K562 (cell line): Measurements from ENCODE around the gene ADORA1. TPM values are rescaled to one million over a fixed set of nuclear protein-coding genes. Genes with fewer than 3 reads are reported as not detected.

ENCODE experiments used
- ATAC-seq: fragments of 200-7000 bp; cut with Tn5 transposase; 3 replicates; pipeline ENCODE4 v1.9.1; 2020; ENCODE audit warnings: moderate library complexity
- BruUV-seq: library from RNA; stranded (reverse); fragments of 400-500 nt; replicated peaks from 2 replicates; lab custom pipeline; 2021; lab: Mats Ljungman, UMichigan
- CTCF ChIA-PET: fragments of 300-600 bp; formaldehyde crosslinking; extraction: SDS; loops from one replicate; lab custom pipeline; 2021; ENCODE audit warnings: low intra/inter-chr PET ratio; lab: Yijun Ruan, JAX
- POLR2A ChIA-PET: fragments of 300-600, 350-650 bp; sonication (Branson Sonifier 250); formaldehyde crosslinking; extraction: SDS; loops from one replicate; lab custom pipeline; 2021; ENCODE audit warnings: antibody characterized with exemption, inconsistent platforms; lab: Yijun Ruan, JAX
- DNase-seq, 4 experiments: peaks; one replicate each; pipeline versions ENCODE4 v3.0.0 to v3.0.0-alpha.2; 2011 to 2018; ENCODE audit warnings: low spot score in 3 of 4, mixed read lengths in 3 of 4; ENCODE audit errors: extremely low read depth in 1 of 4
- FAIRE-seq: peaks from 2 replicates; lab custom pipeline; 2011; peaks lifted over from hg19 to GRCh38; lab: Jason Lieb, UNC
- H2AFZ ChIP-seq: 2 replicates; pipeline ENCODE4 v1.6.0; 2011; ENCODE audit warnings: low read depth, low read length, control low read depth, inconsistent platforms
- H3K27ac ChIP-seq: fragments of 200-600 bp; 3 replicates; pipeline ENCODE4 v1.8.0; 2011; ENCODE audit warnings: low read depth, mild to moderate bottlenecking, control low read depth, inconsistent platforms, low read length, moderate library complexity, mixed read lengths; ENCODE audit errors: extremely low read depth
- H3K27me3 ChIP-seq, 2 experiments: fragments of 300-600 bp in 1 of 2; 2 replicates in 1 of 2; 3 replicates in 1 of 2; pipeline versions ENCODE4 v1.6.0 to v1.8.0; 2011; ENCODE audit warnings: inconsistent platforms in 2 of 2, low read length in 2 of 2, mild to moderate bottlenecking in 1 of 2, mixed read lengths in 1 of 2, moderate library complexity in 1 of 2; ENCODE audit not compliant: control insufficient read depth in 2 of 2, insufficient read depth in 2 of 2
- H3K36me3 ChIP-seq: fragments of 300-600 bp; 3 replicates; pipeline ENCODE4 v1.8.0; 2011; ENCODE audit warnings: mild to moderate bottlenecking, low read length, inconsistent platforms; ENCODE audit not compliant: control insufficient read depth, insufficient read depth
- H3K4me1 ChIP-seq, 2 experiments: fragments of 200-600 bp in 1 of 2; replicated peaks in 1 of 2; 2 replicates in 1 of 2; 3 replicates in 1 of 2; pipeline versions ENCODE4 v1.5.1 to v1.8.0; 2011; ENCODE audit warnings: inconsistent platforms in 2 of 2, low read length in 2 of 2, mild to moderate bottlenecking in 1 of 2, mixed read lengths in 1 of 2, moderate library complexity in 1 of 2; ENCODE audit not compliant: control insufficient read depth in 2 of 2, insufficient read depth in 2 of 2
- H3K4me2 ChIP-seq: 2 replicates; pipeline ENCODE4 v1.6.1; 2011; ENCODE audit warnings: low read length, control low read depth, inconsistent platforms, mixed read lengths; ENCODE audit not compliant: insufficient read depth
- H3K4me3 ChIP-seq: fragments of 200-600 bp; sonication (generic), shearing (Covaris generic); 2 replicates; pipeline ENCODE4 v1.5.1; 2016; ENCODE audit warnings: control low read depth, inconsistent platforms
- H3K79me2 ChIP-seq: fragments of 200-600 bp; 3 replicates; pipeline ENCODE4 v1.8.0; 2011; ENCODE audit warnings: low read length, inconsistent platforms; ENCODE audit not compliant: control insufficient read depth, insufficient read depth
- H3K9ac ChIP-seq, 2 experiments: 2 replicates each; pipeline versions ENCODE4 v1.6.0 to v1.6.1; 2011; ENCODE audit warnings: low read depth in 2 of 2, low read length in 2 of 2, control low read depth in 1 of 2, inconsistent platforms in 1 of 2, mild to moderate bottlenecking in 1 of 2, mixed read lengths in 1 of 2; ENCODE audit not compliant: insufficient read depth in 1 of 2
- H3K9me1 ChIP-seq: one replicate; pipeline ENCODE4 v1.6.0; 2011; ENCODE audit warnings: inconsistent platforms, mild to moderate bottlenecking, low read length, moderate library complexity; ENCODE audit not compliant: control insufficient read depth, insufficient read depth
- H3K9me3 ChIP-seq: replicated peaks from 2 replicates; pipeline ENCODE4 v1.5.1; 2011; ENCODE audit warnings: low read depth, low read length, inconsistent platforms; ENCODE audit not compliant: control insufficient read depth, insufficient read depth
- H4K20me1 ChIP-seq: replicated peaks from 2 replicates; pipeline ENCODE4 v1.6.1; 2011; ENCODE audit warnings: low read length, inconsistent platforms, mixed read lengths; ENCODE audit not compliant: control insufficient read depth, insufficient read depth
- ATF1 ChIP-seq, 2 experiments: fragments of 450-650 bp in 1 of 2; IDR thresholded peaks; 2 replicates each; pipeline ENCODE4 v1.6.1; 2016; ENCODE audit warnings: missing compliant biosample characterization in 1 of 2, missing genetic modification characterization in 1 of 2
- BRCA1 ChIP-seq, 2 experiments: fragments of 450-650 bp in 1 of 2; sonication (generic) in 1 of 2; formaldehyde crosslinking in 1 of 2; IDR thresholded peaks; 2 replicates each; pipeline versions ENCODE4 v1.5.0 to v1.6.1; 2017 to 2020; ENCODE audit warnings: mild to moderate bottlenecking in 1 of 2, missing genetic modification reagents in 1 of 2
- FOXP1 ChIP-seq: sonication (generic); formaldehyde crosslinking; IDR thresholded peaks from 2 replicates; pipeline ENCODE4 v1.8.0; 2022; ENCODE audit warnings: mild to moderate bottlenecking, missing genetic modification reagents
- NFIC ChIP-seq: fragments of 450-650 bp; IDR thresholded peaks from 2 replicates; pipeline ENCODE4 v1.6.1; 2017; ENCODE audit warnings: mild to moderate bottlenecking, inconsistent platforms
- NFXL1 ChIP-seq: fragments of 450-650 bp; formaldehyde crosslinking; IDR thresholded peaks from 2 replicates; pipeline ENCODE4 v1.4.0; 2021; ENCODE audit warnings: mild to moderate bottlenecking
- NR1H2 ChIP-seq: sonication (generic); formaldehyde crosslinking; IDR thresholded peaks from 2 replicates; pipeline ENCODE4 v1.4.0; 2020; ENCODE audit warnings: mild to moderate bottlenecking, missing genetic modification reagents
- PTTG1 ChIP-seq: fragments of 450-650 bp; IDR thresholded peaks from 2 replicates; pipeline ENCODE4 v1.6.1; 2016; ENCODE audit warnings: low read depth, mild to moderate bottlenecking, missing genetic modification characterization, missing compliant biosample characterization
- ZFP30 ChIP-seq: fragments of 250-450 bp; sonication (Bioruptor Pico); IDR thresholded peaks from 2 replicates; pipeline ENCODE4 v1.8.0; 2022; ENCODE audit warnings: moderate library complexity, mild to moderate bottlenecking, inconsistent platforms, borderline replicate concordance
- ZNF778 ChIP-seq: fragments of 450-650 bp; formaldehyde crosslinking; IDR thresholded peaks from 2 replicates; pipeline ENCODE4 v1.4.0; 2020; ENCODE audit warnings: mild to moderate bottlenecking, moderate library complexity
- WGBS: fragments of 100-300 bp; shearing (Covaris generic); methylation state at CpG from one replicate; pipeline ENCODE4 v1.1.6; 2016; ENCODE audit warnings: low coverage, mixed read lengths; ENCODE audit not compliant: insufficient coverage; ENCODE audit errors: missing lambda C conversion rate; 5-methylcytosine and 5-hydroxymethylcytosine counted together
- in situ Hi-C: fragments of 300-500 bp; cut with MboI; formaldehyde crosslinking; loops from 4 replicates; pipeline ENCODE4 v1.15.0; 2018; ENCODE audit warnings: inconsistent platforms, mixed read lengths
- intact Hi-C: fragments of 100-400 bp; cut with micrococcal nuclease; formaldehyde crosslinking; loops from 2 replicates; pipeline ENCODE4 v1.14.2; 2022
- polyA plus RNA-seq, 8 experiments: library from polyadenylated mRNA; depleted of rRNA in 4 of 8; stranded (reverse) in 5 of 8; unstranded in 3 of 8; fragments of >200 nt; fragmentation: Nextera tagmentation in 2 of 8; fragmentation: Illumina TruSeq in 1 of 8; extraction: Ambion mirVana in 2 of 8; extraction: Trizol in 1 of 8; gene quantifications; 2 replicates each; pipeline versions ENCODE4 v1.2.1 to v1.2.3, GENCODE V29; 2011 to 2014; ENCODE audit warnings: inconsistent platforms in 1 of 8, missing spikeins in 1 of 8
- total RNA-seq, 7 experiments: library from RNA; depleted of rRNA in 6 of 7; stranded (reverse); fragments of >200 nt in 6 of 7; fragmentation: Illumina TruSeq in 2 of 7; extraction: Trizol in 2 of 7; gene quantifications; 2 replicates each; pipeline versions ENCODE4 v1.2.1 to v1.2.3, GENCODE V29; 2011 to 2021; ENCODE audit warnings: low replicate concordance in 1 of 7
- TF ChIP-seq, protein P1 (sequence below): fragments of 250-450 bp; sonication (Bioruptor Pico); IDR thresholded peaks from 2 replicates; pipeline ENCODE4 v1.5.1; 2021; ENCODE audit warnings: mild to moderate bottlenecking

The ADORA1 gene
- total and polyA plus RNA-seq, 9 of the 15 experiments (the other 6 are each of a cell fraction or from before 2014, with no cell fraction given) = not detected

DNA sequence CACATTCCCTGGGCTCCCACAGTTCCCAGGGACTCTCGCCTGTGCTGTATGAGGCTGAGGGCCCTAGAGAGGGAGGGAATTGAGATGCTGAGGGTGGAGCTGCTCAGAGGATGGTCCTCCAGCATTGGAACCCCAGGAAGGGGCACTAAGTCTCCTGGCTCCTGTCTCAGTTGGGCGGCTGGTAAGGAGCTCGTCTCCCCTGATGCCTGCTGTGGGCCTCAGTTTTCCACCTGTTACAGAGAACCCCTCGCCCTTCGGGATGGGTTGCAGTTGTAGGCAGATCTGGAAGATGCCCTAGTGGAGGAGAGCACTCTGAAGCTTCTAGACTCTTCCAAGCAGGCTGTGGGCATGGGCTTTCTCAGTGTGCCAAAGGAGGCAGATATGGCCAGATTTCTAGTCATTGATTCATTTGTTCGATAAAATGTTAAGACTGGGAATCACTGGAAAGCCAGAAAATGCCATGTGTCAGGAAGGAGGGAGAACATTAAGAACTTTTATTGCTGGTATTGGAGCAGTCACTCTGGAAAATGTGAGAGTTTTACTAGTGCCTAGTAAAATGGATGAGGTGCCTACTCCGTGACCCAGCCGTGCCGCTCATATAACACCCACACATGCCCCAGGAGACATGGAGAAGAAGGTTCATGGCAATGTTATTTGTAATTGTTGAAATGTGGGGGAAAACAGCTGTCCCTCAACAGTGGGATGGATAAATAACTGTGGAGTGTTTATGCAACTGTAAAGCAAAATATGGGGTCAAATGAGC lies 48.9 kb downstream of the ADORA1 start (continued):
- TF ChIP-seq BRCA1 (IDR thresholded peaks at IDR 0.05) (no peak), BRCA1 (CRISPR knock-in tag; IDR thresholded peaks at IDR 0.05) (no peak), NFIC (no peak)
- TF ChIP-seq, all 486 proteins: peak for 0

DNA sequence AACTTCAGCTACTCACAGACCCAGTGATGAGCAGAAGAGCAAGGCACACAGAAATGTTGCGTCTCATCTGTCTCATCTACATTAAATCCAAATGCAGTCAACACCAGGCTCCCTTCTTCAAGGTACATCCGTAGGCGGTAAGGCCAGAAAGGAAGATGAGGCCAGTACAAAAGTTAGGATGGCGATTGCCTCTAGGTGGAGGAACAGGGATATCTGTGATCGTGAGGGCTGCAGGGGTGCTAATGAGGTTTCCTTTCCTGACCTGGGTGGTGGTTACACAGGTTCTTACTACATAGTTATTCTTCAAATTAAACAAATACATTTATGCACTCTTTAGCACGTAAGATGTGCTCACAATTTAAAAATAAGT lies 49.5 kb downstream of the ADORA1 start:
- TF ChIP-seq FOXP1 (CRISPR knock-in tag) (no peak), ZNF778 (CRISPR knock-in tag) (no peak), ZFP30 (CRISPR knock-in tag) (no peak), ATF1 (CRISPR knock-in tag; IDR thresholded peaks at IDR 0.05) (no peak), ATF1 (tag; IDR thresholded peaks at IDR 0.05) (no peak), PTTG1 (no peak), NFXL1 (CRISPR knock-in tag) (no peak), NR1H2 (CRISPR knock-in tag) (no peak)
- TF ChIP-seq, protein P1, sequence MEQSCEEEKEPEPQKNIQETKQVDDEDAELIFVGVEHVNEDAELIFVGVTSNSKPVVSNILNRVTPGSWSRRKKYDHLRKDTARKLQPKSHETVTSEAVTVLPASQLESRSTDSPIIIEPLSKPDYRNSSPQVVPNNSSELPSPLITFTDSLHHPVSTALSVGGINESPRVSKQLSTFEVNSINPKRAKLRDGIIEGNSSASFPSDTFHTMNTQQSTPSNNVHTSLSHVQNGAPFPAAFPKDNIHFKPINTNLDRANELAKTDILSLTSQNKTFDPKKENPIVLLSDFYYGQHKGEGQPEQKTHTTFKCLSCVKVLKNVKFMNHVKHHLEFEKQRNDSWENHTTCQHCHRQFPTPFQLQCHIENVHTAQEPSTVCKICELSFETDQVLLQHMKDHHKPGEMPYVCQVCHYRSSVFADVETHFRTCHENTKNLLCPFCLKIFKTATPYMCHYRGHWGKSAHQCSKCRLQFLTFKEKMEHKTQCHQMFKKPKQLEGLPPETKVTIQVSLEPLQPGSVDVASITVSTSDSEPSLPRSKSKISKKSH (CRISPR knock-in tag) = no peak
- TF ChIP-seq, all 486 proteins: peak for 0
- Histone ChIP-seq H3K27me3 (peaks cover 17 to 72% of the 10 kb centered on the region in 2 experiments; a peak in 4 of 5 replicates), H3K4me3 (no peak overlapping the region), H4K20me1 (peaks cover 20% of the 10 kb centered on the region), H3K36me3 (no peaks in the 10 kb centered on the region), H2AFZ (no peak overlapping the region), H3K9ac (no peak overlapping the region), H3K9me3 (no peaks in the 10 kb centered on the region), H3K9me1 (no peaks in the 10 kb centered on the region), H3K79me2 (no peaks in the 10 kb centered on the region), H3K27ac (no peak overlapping the region), H3K4me2 (no peak overlapping the region), H3K4me1 (0 out of 5 replicates have a peak, but pooled peaks cover 0 to 2% of the 10 kb centered on the region in 2 experiments)
- ChIA-PET POLR2A (interaction anchor here (0.9 to 1.1 kb wide), 2 partner anchors 30 to 39 kb away, joined by 3 read pairs; no protein-coding TSS in a partner anchor), CTCF (no interaction called here)
- in situ Hi-C loops = no loop called here
- no TSS peak for BruUV-seq
- ATAC-seq (no peak), DNase-seq (no peak), FAIRE-seq (no peak)
- intact Hi-C loops = no loop called here
- WGBS = under 1% methylated on average over 6 of the region's 6 CpGs
